DOHH2 (cell line): ENCODE data around the gene NUMB.

Source experiments
- CTCF ChIP-seq: fragments of 200-600 bp; sonication (generic); IDR thresholded peaks from one replicate; pipeline ENCODE4 v1.5.1; 2014; ENCODE audit warnings: antibody characterized with exemption, mild to moderate bottlenecking, low read depth, low read length; ENCODE audit not compliant: poor library complexity, severe bottlenecking
- EZH2phosphoT487 ChIP-seq: fragments of 200-600 bp; sonication (generic); IDR thresholded peaks from 2 replicates; pipeline ENCODE4 v1.6.1; 2017; ENCODE audit warnings: borderline replicate concordance, mild to moderate bottlenecking, antibody characterized with exemption, low read length, moderate library complexity, mixed read lengths

- TF ChIP-seq CTCF (no peak), EZH2phosphoT487 (no peak)
These were observed 43.8 kb upstream of the NUMB start for GRCh38 chr14:73502017-73502619.
